ENCODE measurements around the gene UCK1. TPM values are rescaled to one million over a fixed set of nuclear protein-coding genes. Genes with fewer than 3 reads are reported as not detected.

The UCK1 gene
- total and polyA plus RNA-seq, 2 of the 4 experiments (the other 2 are of a cell fraction): 17.9 to 21.4 TPM

Small RNAs within 50 kb of the gene (microRNA-seq; reads per million reads assigned to microRNA genes)
- gene SNORD62A (ENCODE audit: insufficient read depth, insufficient read length) (not detected), gene SNORD62B (ENCODE audit: insufficient read depth, insufficient read length) (not detected)

Small RNAs within 50 kb of the gene (small RNA-seq; reads per million reads assigned to genes)
- gene SNORD62A: 0 to 0.63 (median 0) reads per million in 5 experiments
- 0 to 1.8 (median 0.73) reads per million in 5 experiments for gene SNORD62B

Other genes starting within 250 kb of the UCK1 start
- 0.54 and 0.56 TPM in 2 replicates for gene PLPP7, start 241.5 kb downstream of the UCK1 start, total RNA-seq (2012; rRNA removed)
- gene PLPP7, start 241.5 kb downstream of the UCK1 start, polyA plus RNA-seq (2012; rRNA removed): 1.2 TPM in 2 replicates
- gene PRRC2B, start 137.2 kb downstream of the UCK1 start, total RNA-seq (2012; rRNA removed): 19.4 and 22.2 TPM in 2 replicates
- 39.1 and 46.5 TPM in 2 replicates for gene PRRC2B, start 137.2 kb downstream of the UCK1 start, polyA plus RNA-seq (2012; rRNA removed)
- 24.2 and 25.0 TPM in 2 replicates for gene POMT1, start 28.3 kb downstream of the UCK1 start, total RNA-seq (2012; rRNA removed)
- gene POMT1, start 28.3 kb downstream of the UCK1 start, polyA plus RNA-seq (2012; rRNA removed): 34.7 and 36.5 TPM in 2 replicates
- not detected in 2 replicates for gene PRRT1B, start 14.3 kb upstream of the UCK1 start, total RNA-seq (2012; rRNA removed)
- gene PRRT1B, start 14.3 kb upstream of the UCK1 start, polyA plus RNA-seq (2012; rRNA removed): not detected in 2 replicates
- 13.1 and 13.3 TPM in 2 replicates for gene RAPGEF1, start 208.8 kb upstream of the UCK1 start, total RNA-seq (2012; rRNA removed)
- gene RAPGEF1, start 208.8 kb upstream of the UCK1 start, polyA plus RNA-seq (2012; rRNA removed): 22.3 and 23.0 TPM in 2 replicates